HFF-Myc (cell line): Measurements from ENCODE around the gene WDR18.

Experiments used
- DNase-seq: peaks from one replicate; pipeline ENCODE4 v3.0.0-alpha.2; 2011; ENCODE audit warnings: low read depth; ENCODE audit errors: extremely low read depth
- H3K4me3 ChIP-seq: replicated peaks from 2 replicates; pipeline ENCODE4 v1.5.1; 2011; ENCODE audit warnings: low read depth, mild to moderate bottlenecking, control low read depth, low read length
- CTCF ChIP-seq: IDR thresholded peaks from 2 replicates; pipeline ENCODE4 v1.5.1; 2012; ENCODE audit warnings: mild to moderate bottlenecking, low read depth, low read length, control low read depth; ENCODE audit errors: missing control alignments

WDR18 gene

GRCh38 chr19:1041272-1041834 is 57.2 kb downstream of the WDR18 start:
- DNase-seq, result no peak
- H3K4me3 ChIP-seq, result peak overlapping the region; percentile 50; the same call in 1 of the 2 replicates
- TF ChIP-seq CTCF, result no peak

- no peak for TF ChIP-seq CTCF
- no peak overlapping the region for H3K4me3 ChIP-seq
- no peak for DNase-seq
Observed at GRCh38 chr19:1041835-1042685, 57.9 kb downstream of the WDR18 start.

GRCh38 chr19:1042689-1043511 is 58.8 kb downstream of the WDR18 start:
- H3K4me3 ChIP-seq, result no peak overlapping the region

More at GRCh38 chr19:1042689-1043511, 58.8 kb downstream of the WDR18 start:
- TF ChIP-seq CTCF, result no peak
- no peak for DNase-seq
